Activated T-cell treated with anti-CD3 and anti-CD28 coated beads, Interleukin-2, amount 50 U/mL, for 24 hours (primary cell): ENCODE data around the gene CAMK1D.

ENCODE experiments used
- DNase-seq: peaks from one replicate; pipeline ENCODE4 v3.0.0-alpha.2; 2020
- H3K27ac Mint-ChIP-seq: 2 replicates; pipeline ENCODE4 v1.8.0; 2020; ENCODE audit warnings: mild to moderate bottlenecking, mixed read lengths
- H3K27me3 Mint-ChIP-seq: 2 replicates; pipeline ENCODE4 v1.8.0; 2020; ENCODE audit warnings: mixed read lengths
- H3K36me3 Mint-ChIP-seq: 2 replicates; pipeline ENCODE4 v1.8.0; 2020; ENCODE audit warnings: low read depth, mixed read lengths
- H3K4me1 Mint-ChIP-seq: 2 replicates; pipeline ENCODE4 v1.8.0; 2020; ENCODE audit warnings: low read depth, mixed read lengths
- H3K4me3 Mint-ChIP-seq: 2 replicates; pipeline ENCODE4 v1.8.0; 2020; ENCODE audit warnings: mild to moderate bottlenecking, moderate library complexity, mixed read lengths
- H3K9me3 Mint-ChIP-seq: 2 replicates; pipeline ENCODE4 v1.8.0; 2020; ENCODE audit warnings: mixed read lengths

The CAMK1D gene

DNA sequence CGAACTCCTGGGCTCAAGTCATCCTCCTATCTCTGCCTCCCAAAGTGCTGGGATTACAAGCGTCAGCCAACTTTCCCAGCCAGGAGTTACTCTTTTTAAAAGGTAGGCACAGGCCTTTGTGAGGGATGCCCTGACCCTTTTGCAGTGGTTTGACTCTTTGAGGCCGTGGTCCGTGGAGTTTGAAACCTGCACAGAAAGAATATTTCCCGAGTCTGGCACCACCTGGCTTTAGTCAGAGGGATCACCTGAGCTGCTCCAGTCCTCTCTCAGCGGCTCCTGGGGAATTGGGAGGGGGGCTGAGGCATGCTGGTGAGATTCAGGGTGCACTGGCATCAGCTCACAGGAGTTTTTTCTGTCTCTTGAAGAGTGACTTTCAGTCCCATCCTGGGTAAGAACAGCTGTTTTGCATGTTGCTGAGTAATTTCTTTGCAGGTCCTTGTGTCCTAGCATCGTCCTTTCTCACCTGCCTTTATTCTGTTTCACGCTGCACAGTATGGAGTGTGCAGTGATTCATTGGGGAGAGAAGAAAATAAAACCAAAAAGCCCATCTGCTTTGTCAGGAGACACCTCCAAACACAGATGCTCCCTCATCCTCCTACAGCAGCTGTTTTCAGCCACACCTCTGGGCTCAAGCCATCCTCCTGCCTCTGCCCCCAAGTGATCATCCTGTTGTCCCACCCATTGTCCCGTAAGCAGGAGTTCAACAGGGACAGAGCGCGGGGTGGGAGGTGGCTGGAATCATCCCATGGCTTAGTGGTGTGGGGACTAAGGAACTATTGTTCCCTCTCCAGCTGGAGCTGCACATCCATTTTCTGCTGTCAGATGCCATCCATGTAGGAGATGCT, 284.7 kb downstream of the CAMK1D start:
- no peaks in the 10 kb centered on the region for H3K36me3 Mint-ChIP-seq
- H3K4me3 Mint-ChIP-seq: no peak overlapping the region
- H3K27me3 Mint-ChIP-seq: no peaks in the 10 kb centered on the region
- H3K9me3 Mint-ChIP-seq: no peaks in the 10 kb centered on the region
- H3K4me1 Mint-ChIP-seq: peaks cover 63% of the 10 kb centered on the region
- DNase-seq: no peak
- H3K27ac Mint-ChIP-seq: peak overlapping the region; percentile 93

DNA sequence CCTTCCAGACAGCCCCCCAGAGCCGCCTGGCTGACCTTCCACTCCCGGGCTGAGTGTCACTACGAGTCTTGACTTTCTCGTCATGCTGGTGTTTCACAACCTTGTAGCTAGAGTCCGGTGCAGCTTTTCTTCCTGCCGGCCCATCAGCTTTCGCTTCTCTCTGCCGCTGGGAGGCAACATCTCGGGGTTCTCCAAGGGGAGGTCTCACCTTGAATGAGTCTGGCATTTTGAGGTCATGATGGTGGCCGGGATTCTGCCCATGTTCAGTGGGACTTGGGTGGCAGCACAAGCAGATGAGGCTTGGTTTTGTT, 285.2 kb downstream of the CAMK1D start:
- no peaks in the 10 kb centered on the region for H3K9me3 Mint-ChIP-seq
- no peaks in the 10 kb centered on the region for H3K27me3 Mint-ChIP-seq
- DNase-seq: no peak
- H3K27ac Mint-ChIP-seq: peak overlapping the region; percentile 93
- peak overlapping the region; percentile 59 for H3K4me3 Mint-ChIP-seq
- H3K36me3 Mint-ChIP-seq: no peaks in the 10 kb centered on the region
- H3K4me1 Mint-ChIP-seq: peaks cover 58% of the 10 kb centered on the region

DNA sequence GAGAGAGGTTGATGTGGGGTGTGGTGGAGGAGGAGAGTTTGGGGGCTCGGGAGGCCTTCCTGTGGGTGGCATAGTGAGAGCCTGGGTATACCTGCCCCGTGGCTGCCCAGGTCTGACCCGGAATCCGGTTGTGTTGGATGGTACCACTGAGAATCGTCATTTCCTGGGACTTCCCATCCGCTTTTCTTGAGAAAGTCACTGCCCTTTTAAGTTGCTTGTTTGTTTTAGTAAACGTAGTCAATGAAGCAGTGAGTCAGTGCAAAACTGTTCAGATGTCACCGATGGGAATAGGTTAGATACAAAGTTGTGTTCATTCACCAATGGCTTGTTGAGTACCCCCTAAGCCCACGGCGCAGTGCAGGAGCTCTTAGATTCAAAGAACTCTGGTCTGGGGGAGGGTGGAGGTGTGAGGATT, 285.8 kb downstream of the CAMK1D start:
- H3K4me1 Mint-ChIP-seq: peaks cover 53% of the 10 kb centered on the region
- H3K27me3 Mint-ChIP-seq: no peaks in the 10 kb centered on the region
- peak; percentile 52 for DNase-seq
- no peaks in the 10 kb centered on the region for H3K36me3 Mint-ChIP-seq
- H3K9me3 Mint-ChIP-seq: no peaks in the 10 kb centered on the region
- H3K27ac Mint-ChIP-seq: peak overlapping the region; percentile 93
- peak overlapping the region; percentile 59 for H3K4me3 Mint-ChIP-seq

DNA sequence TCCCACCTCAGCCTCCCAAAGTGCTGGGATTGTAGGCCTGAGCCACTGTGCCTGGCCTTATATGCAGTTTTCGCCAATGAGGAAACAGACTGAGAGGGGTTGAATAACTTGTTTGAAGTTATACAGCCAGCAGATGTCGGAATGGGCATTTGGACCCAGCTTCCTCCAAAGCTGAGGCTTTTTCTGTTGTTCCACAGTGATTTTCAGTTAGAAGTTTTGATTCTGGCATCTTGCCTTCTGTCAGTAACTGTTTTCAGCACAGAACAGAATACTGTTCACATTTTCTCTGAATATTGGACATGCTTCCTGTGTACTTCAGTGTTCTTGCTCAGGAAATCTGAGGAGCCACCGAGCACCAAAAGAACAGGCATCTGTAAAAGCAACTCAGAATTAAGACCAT, 287.2 kb downstream of the CAMK1D start:
- H3K9me3 Mint-ChIP-seq: no peaks in the 10 kb centered on the region
- no peak overlapping the region for H3K27ac Mint-ChIP-seq
- no peaks in the 10 kb centered on the region for H3K27me3 Mint-ChIP-seq
- H3K36me3 Mint-ChIP-seq: no peaks in the 10 kb centered on the region
- H3K4me3 Mint-ChIP-seq: no peak overlapping the region
- H3K4me1 Mint-ChIP-seq: peaks cover 50% of the 10 kb centered on the region
- no peak for DNase-seq

DNA sequence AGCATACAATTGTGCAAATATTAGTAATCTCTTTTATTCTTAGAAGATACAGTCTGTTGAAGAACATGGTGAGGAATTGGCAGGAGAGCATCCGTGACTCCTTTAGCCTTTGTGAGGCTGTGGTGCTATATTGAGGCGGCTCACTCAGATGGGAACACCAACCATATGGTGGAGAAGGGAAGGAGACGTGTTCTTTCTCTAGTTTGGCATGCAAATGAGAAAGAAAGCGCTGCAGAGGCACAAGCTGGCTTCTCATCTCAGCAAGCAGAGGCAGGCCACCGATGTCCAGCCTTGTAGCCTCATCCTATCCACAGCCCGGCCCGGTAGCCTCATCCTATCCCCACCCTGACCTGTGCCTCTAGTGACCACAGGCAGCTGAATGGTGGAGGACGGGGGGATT, 288.3 kb downstream of the CAMK1D start:
- Mint-ChIP-seq H3K36me3 (no peaks in the 10 kb centered on the region), H3K4me1 (peaks cover 50% of the 10 kb centered on the region), H3K27me3 (no peaks in the 10 kb centered on the region), H3K27ac (no peak overlapping the region), H3K9me3 (no peaks in the 10 kb centered on the region), H3K4me3 (no peak overlapping the region)
- DNase-seq: no peak

DNA sequence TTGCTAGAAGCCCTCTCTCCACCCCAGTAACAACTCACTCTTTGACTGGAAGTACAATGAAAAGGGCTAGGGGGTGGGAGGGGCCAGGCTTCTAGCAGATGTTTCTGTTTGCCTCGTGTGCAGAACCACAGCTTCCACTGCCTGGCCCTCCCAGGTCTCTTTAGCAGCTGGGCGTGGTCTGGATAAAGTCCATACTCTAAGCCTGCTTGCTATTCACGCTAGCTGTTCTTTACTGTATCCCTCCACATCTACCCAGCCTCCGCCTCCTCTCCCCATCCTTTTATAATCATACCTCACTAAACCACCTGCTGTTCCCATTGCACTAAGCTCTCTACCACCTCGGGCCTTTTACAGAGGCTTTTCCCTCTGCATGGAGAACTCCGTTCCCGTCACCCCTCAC, 288.8 kb downstream of the CAMK1D start:
- Mint-ChIP-seq H3K4me3 (no peak overlapping the region), H3K4me1 (peaks cover 48% of the 10 kb centered on the region), H3K27me3 (no peaks in the 10 kb centered on the region), H3K9me3 (no peaks in the 10 kb centered on the region), H3K36me3 (no peaks in the 10 kb centered on the region), H3K27ac (no peak overlapping the region)
- no peak for DNase-seq

DNA sequence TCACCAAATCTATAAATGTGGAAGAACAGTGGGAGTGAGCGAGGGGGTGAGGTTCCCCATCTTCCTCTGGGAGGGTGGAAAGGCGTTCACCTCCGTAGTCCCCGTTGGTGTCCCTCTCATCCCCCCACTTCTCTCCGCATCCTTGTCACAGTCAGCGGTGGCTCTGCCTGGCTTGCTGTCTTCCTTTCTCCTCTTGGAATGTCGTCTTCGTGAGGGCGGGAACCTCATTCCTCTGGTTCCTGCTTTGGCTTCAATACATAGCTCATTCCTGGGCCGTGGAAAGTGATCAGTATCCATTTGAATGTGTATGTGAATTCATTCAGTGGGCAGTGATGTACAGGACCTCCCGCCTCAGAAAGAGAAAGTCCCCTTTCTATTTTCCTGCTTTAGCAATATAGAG, 289.4 kb downstream of the CAMK1D start:
- Mint-ChIP-seq H3K4me3 (no peak overlapping the region), H3K27ac (no peak overlapping the region)

DNA sequence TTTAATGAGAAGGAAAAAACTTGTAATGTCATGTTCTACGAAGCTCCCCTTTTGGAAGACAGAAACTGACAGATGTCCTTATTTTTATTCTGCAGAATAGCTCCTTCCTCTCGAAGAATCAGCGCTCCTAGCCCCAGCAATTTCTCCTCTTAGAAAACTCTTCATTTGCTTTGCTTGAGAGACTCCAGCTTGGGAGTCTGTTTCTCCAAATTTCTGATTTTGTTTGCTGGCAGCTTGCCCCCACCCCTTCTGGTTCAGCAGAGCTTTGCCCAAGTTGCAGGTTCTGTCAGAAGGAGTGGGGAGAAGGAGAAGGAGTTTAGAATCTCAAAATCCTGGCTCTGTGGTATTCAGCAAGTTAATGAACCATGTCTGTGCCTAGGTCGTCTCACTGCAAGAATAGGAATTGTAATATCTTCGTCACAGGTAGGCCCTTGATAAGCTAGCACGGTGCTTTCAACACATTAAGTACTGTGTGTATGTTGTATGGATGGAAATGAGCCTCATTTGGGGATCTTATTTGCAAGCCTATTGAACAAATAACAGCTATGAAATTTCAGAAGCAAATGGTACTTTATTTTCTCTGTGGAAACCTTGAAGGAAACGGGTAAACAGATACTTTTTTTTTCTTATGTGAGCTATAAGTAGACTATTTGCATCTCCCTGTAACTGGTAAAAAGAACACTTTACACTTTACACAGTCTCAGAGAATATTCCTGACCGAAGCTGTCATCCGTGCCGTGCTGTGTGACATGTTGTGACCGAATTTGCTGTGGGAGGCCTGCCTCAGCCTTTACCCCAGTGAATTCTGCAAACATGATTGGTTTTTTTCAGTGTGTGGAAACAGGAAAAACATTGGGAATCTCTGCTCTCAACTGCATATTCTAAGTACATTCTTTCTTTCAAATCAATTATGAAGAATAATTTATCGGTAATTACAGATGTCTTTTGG, 290.9 kb downstream of the CAMK1D start:
- peaks cover 48% of the 10 kb centered on the region for H3K4me1 Mint-ChIP-seq
- DNase-seq: no peak
- no peaks in the 10 kb centered on the region for H3K36me3 Mint-ChIP-seq
- no peak overlapping the region for H3K27ac Mint-ChIP-seq
- H3K4me3 Mint-ChIP-seq: no peak overlapping the region
- H3K27me3 Mint-ChIP-seq: no peaks in the 10 kb centered on the region
- no peaks in the 10 kb centered on the region for H3K9me3 Mint-ChIP-seq

More for the DNA sequence above, 289.4 kb downstream of the CAMK1D start:
- DNase-seq: no peak
- Mint-ChIP-seq H3K4me1 (peaks cover 48% of the 10 kb centered on the region), H3K9me3 (no peaks in the 10 kb centered on the region), H3K36me3 (no peaks in the 10 kb centered on the region), H3K27me3 (no peaks in the 10 kb centered on the region)

DNA sequence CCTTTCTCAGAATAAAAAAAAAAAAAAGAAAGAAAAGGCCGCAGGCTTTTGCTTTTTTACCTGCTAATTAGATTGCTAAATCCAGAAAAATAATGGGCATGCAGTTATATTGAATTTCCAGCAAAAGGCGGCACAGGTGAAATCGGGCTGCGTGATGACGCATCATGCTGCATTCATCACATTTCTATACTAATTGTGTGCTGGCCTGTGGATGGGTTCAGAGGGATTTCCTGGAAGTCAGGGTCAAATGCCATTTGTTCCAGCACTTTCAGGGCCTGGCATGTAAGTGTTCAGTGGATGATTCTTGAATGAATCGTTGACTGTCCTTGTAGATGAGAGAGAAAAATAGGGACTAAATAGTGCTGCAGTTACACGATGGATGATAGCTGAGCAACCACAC, 292.7 kb downstream of the CAMK1D start:
- Mint-ChIP-seq H3K27me3 (no peaks in the 10 kb centered on the region), H3K9me3 (no peaks in the 10 kb centered on the region), H3K4me1 (peaks cover 36% of the 10 kb centered on the region), H3K4me3 (no peak overlapping the region), H3K36me3 (no peaks in the 10 kb centered on the region), H3K27ac (no peak overlapping the region)
- DNase-seq: no peak

DNA sequence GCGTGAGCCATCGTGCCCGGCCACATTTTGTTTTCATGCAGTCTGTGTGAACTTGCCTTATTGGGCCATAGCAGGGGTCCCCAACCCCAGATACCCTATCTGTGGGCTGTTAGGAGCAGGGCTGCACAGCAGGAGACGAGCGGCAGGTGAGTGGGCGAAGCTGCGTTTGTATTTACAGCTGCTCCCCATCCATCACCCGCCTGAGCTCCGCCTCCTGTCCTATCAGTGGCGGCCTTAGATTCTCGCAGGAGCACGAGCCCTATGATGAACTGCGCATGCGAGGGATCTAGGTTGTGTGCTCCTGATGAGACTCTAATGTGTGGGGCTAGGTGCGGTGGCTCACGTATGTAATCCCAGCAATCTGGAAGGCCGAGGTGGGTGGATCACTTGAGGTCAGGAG, 293.9 kb downstream of the CAMK1D start:
- no peaks in the 10 kb centered on the region for H3K36me3 Mint-ChIP-seq
- H3K27me3 Mint-ChIP-seq: no peaks in the 10 kb centered on the region
- no peak for DNase-seq
- peaks cover 24% of the 10 kb centered on the region for H3K4me1 Mint-ChIP-seq
- no peak overlapping the region for H3K27ac Mint-ChIP-seq
- H3K4me3 Mint-ChIP-seq: no peak overlapping the region
- H3K9me3 Mint-ChIP-seq: no peaks in the 10 kb centered on the region

DNA sequence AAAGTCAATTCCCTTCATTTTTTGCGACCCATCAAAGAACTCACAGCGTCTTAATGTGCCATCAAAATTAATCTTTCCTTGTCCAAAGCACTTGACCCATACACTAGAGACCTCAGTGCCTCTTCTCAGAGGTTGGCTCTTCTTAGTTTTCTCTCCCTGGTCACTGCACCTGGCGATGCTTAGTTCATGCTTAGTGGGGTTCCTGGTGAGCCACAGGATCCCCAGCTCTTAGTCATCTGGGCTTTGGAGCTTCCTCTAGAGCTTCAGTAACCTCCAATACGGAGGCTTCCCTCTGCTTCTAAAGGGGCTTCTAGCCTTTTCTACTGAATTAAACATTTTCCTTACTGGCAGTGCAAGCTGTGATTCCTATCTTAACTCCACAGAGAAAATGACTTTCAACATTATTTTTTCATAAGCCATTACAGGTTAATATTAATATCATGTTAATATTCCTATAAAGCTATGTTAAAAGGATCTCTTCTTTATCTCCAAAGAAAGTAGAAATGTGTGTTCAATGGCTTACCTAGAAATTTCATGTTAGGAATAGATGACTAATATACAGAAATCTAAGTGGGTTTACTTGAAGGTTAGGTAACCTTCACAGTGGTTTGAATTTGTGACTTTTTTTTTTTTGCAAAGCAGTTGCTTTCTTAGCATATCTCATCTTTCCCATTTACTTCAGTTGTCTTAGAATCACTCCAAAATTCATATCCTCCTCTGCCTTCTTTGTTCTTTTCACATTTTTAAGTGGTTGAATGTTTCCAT, 295.2 kb downstream of the CAMK1D start:
- no peak for DNase-seq
- peak overlapping the region; percentile 45 for H3K27ac Mint-ChIP-seq
- no peak overlapping the region for H3K4me3 Mint-ChIP-seq

DNA sequence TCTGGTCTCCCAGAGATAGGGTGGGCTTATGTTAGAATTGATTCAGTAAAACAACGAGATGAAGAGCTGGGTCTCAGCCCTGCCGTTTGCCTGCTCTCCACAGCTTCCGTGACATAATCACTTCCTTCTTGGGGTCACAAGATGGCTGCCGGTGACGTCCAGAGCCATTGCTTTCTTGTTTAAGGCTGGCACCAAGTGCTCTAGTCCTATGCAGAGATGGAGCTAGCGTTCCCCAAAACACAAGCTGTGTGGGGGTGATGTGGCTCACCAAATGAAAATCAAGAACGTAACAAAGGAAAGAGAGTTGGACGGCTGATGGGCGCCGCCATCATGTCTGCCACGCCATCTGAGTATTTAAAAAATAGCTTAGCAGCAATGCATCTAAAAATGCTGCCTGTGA, 296.1 kb downstream of the CAMK1D start:
- no peak overlapping the region for H3K27ac Mint-ChIP-seq
- DNase-seq: no peak
- no peaks in the 10 kb centered on the region for H3K27me3 Mint-ChIP-seq
- no peak overlapping the region for H3K4me3 Mint-ChIP-seq
- H3K9me3 Mint-ChIP-seq: no peaks in the 10 kb centered on the region
- peaks cover 5% of the 10 kb centered on the region for H3K36me3 Mint-ChIP-seq
- H3K4me1 Mint-ChIP-seq: peaks cover 21% of the 10 kb centered on the region

More for the DNA sequence above, 295.2 kb downstream of the CAMK1D start:
- Mint-ChIP-seq H3K9me3 (no peaks in the 10 kb centered on the region), H3K36me3 (no peaks in the 10 kb centered on the region), H3K4me1 (peaks cover 21% of the 10 kb centered on the region), H3K27me3 (no peaks in the 10 kb centered on the region)

DNA sequence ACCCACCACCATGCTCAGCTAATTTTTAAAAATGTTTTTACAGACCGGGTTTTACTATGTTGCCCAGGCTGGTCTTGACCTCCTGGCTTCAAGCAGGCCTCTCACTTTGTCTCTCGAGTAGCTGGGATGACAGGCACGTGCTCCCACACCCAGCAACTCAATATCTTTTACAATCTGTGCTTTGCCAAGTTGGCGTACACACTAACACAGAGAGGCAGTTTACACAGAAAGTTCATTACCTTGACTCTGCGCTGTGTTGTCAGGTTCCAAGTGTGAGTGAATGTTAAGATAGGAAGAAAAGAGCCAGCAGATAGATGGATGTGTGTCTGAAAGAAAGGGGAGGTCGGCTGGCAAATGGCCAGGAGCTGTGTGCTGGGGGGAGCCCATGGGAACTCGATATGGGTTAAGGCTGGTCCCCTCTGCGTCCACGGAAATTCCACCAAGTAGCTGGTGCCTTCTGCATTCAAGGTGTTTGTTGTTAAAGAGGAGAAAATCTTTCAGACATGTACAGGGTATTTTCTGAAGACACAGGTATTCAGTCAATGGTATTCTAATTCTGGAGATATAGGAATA, 299.8 kb downstream of the CAMK1D start:
- H3K4me1 Mint-ChIP-seq: peaks cover 16% of the 10 kb centered on the region
- DNase-seq: no peak
- H3K36me3 Mint-ChIP-seq: peaks cover 15% of the 10 kb centered on the region
- H3K4me3 Mint-ChIP-seq: no peak overlapping the region
- H3K27me3 Mint-ChIP-seq: no peaks in the 10 kb centered on the region
- H3K9me3 Mint-ChIP-seq: peaks cover 4% of the 10 kb centered on the region
- no peak overlapping the region for H3K27ac Mint-ChIP-seq

DNA sequence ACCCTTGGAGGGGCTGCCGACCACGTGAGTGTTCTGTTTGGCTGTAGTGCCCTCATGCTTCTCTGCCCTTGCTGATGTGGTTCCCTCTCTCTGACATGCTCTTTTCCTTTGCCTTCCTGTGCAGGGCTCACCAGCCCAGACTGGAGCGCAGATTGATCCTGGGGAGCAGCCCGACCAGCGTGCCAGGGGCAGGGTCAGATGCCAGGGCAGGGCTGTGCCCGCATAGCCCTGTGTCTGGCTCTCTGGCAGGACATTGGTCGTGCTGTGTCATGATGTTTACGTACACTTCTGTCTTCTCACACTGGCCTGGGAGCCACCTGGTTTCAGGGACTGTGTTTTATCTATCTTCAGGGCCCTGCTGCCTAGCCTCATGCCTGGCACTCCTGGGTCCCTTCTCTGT, 300.8 kb downstream of the CAMK1D start:
- Mint-ChIP-seq H3K4me1 (peaks cover 7% of the 10 kb centered on the region), H3K27me3 (no peaks in the 10 kb centered on the region), H3K9me3 (peaks cover 6% of the 10 kb centered on the region), H3K27ac (no peak overlapping the region), H3K36me3 (peaks cover 15% of the 10 kb centered on the region), H3K4me3 (no peak overlapping the region)
- no peak for DNase-seq
